Omental fat pad (tissue), 4 donors: ENCODE measurements around the gene SULT1E1. TPM values are rescaled to one million over a fixed set of nuclear protein-coding genes. Genes with fewer than 3 reads are reported as not detected.

ENCODE experiments used
- ATAC-seq: fragments of 150-250 bp; one replicate; pipeline ENCODE4 v1.9.1; 2016; ENCODE audit warnings: mild to moderate bottlenecking, moderate library complexity; ENCODE audit not compliant: low FRiP score
- DNase-seq: peaks from one replicate; pipeline ENCODE4 v3.0.0-alpha.2; 2019; ENCODE audit warnings: low spot score
- CTCF ChIP-seq, 3 donors: fragments of 450-650 bp; IDR thresholded peaks; one replicate each; pipeline ENCODE4 v1.5.1; 2016 to 2017; ENCODE audit warnings: antibody characterized with exemption in 3 of 3, mild to moderate bottlenecking in 3 of 3, moderate library complexity in 2 of 3
- total RNA-seq, 4 donors: library from RNA; depleted of rRNA; stranded (reverse); fragments of >200 nt; gene quantifications; one replicate each; pipeline ENCODE4 v1.1.0, GENCODE V29; 2016

The SULT1E1 gene
- total RNA-seq, 4 donors from 2014 or later = not detected

GRCh38 chr4:69832326-69833030, 27.5 kb downstream of the SULT1E1 start:
- ATAC-seq (no peak), DNase-seq (no peak)
- no peak for TF ChIP-seq CTCF (IDR thresholded peaks at IDR 0.05)

DNA sequence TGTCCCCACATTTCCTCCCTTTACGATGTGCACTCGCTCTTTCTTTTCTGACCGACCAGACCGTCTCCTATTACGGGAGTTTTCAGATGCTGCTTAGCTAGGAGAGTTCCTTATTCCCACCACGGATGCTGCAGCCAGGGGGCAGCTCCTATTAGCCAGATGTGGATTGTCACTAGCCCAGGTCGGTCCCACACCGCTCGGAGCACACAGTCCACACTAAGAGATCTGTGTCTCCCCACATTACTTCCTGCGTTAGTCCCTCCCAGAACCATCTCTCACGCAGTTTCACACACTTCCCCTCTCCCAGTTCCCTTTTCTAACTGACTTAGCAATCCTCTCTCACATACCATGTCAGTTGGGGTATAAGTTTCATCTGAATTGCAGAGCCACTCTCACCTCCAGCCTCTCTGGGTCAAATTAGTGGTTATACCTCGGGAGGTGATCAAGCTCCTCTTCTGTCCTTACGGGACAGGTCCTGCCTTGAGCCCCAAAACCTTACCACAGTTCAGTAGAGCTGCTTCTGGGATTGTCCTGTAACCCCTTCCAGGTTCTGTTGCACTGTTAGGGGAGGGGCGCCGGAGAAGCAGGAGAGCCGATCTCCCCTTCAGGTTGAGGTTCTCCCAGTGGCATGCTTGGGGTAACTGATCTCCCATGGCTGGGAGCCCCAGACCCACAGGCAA, 28.2 kb downstream of the SULT1E1 start:
- TF ChIP-seq CTCF (IDR thresholded peaks at IDR 0.05) = no peak
- ATAC-seq = no peak

GRCh38 chr4:69831270-69831627, 28.7 kb downstream of the SULT1E1 start:
- no peak for ATAC-seq
- DNase-seq = no peak
- TF ChIP-seq CTCF (IDR thresholded peaks at IDR 0.05) = no peak

More for the DNA sequence above, 28.2 kb downstream of the SULT1E1 start:
- no peak for DNase-seq

- no peak for ATAC-seq
- no peak for DNase-seq
- no peak for TF ChIP-seq CTCF (IDR thresholded peaks at IDR 0.05)
These were observed 29.2 kb downstream of the SULT1E1 start for GRCh38 chr4:69830560-69831269.

DNA sequence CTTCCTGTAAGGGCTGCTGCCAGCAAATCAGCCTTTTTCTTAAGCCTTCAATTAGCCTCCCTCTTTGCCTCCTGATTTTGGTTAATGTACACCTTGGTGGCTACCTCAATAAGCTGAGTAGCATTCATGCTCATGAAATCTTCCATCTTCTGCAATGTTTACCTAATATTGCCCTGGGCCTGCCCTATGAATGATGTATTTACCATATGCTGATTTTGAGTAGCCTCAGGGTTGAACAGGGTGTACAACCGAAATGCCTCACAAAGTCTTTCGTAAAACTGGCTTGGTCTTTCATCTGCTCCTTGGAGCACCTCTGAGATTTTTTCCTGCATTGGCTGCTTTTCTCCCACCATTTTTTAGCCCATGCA, 29.8 kb downstream of the SULT1E1 start:
- no peak for DNase-seq

DNA sequence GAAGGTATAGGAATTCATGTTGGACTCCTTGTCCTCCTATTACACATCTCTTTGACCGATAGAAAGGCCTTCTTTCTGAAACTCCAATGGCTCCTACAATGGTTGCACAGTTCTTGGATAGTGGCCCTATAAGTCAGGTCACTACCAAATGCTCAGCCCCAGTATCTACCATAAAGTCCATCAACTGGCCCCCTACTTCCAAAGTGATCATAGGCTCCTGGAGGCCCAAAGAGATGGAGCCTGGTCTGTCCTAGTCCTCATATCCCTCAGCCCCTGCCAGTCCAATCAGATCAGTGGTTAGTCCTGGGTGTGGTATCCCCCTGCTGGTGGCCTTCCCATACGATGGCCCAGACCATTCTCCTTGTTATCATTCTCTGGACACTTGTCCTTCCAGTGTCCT, 30.3 kb downstream of the SULT1E1 start:
- no peak for TF ChIP-seq CTCF (IDR thresholded peaks at IDR 0.05)
- DNase-seq (no peak), ATAC-seq (no peak)

More for the DNA sequence above, 29.8 kb downstream of the SULT1E1 start:
- no peak for ATAC-seq
- no peak for TF ChIP-seq CTCF (IDR thresholded peaks at IDR 0.05)
